GM21619 (cell line): ENCODE data around the gene BCAP31.
"Not testable (repeated sequence)": the region's sequence is repeated elsewhere in the genome, so short reads cannot be mapped to it uniquely, and the experiment has no call there.

Source experiments
- ATAC-seq: cut with Tn5 transposase; IDR thresholded peaks from one replicate; pipeline ENCODE4 v1.9.1; 2021; ENCODE audit not compliant: unreplicated experiment

BCAP31 gene

GRCh38 chrX:153696538-153696937 lies 27.6 kb downstream of the BCAP31 start:
- not testable (repeated sequence) for ATAC-seq

GRCh38 chrX:153696100-153696499 lies 28.1 kb downstream of the BCAP31 start:
- ATAC-seq: no peak

DNA sequence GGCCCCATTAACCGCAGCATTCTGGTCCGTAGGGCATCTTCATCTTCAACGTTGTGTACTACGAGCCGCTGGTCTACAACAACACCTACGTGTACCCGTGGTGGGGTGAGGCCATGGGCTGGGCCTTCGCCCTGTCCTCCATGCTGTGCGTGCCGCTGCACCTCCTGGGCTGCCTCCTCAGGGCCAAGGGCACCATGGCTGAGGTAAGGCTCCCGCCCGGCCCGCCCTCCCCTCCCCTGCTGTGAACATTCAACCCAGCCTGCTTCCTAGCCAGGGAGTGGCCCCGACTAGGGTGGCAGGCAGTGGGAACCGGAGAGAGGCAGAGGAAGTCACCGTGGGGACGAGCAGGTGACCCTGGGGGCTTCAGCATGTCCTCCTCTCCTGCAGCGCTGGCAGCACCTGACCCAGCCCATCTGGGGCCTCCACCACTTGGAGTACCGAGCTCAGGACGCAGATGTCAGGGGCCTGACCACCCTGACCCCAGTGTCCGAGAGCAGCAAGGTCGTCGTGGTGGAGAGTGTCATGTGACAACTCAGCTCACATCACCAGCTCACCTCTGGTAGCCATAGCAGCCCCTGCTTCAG lies 29.4 kb downstream of the BCAP31 start:
- no peak for ATAC-seq

DNA sequence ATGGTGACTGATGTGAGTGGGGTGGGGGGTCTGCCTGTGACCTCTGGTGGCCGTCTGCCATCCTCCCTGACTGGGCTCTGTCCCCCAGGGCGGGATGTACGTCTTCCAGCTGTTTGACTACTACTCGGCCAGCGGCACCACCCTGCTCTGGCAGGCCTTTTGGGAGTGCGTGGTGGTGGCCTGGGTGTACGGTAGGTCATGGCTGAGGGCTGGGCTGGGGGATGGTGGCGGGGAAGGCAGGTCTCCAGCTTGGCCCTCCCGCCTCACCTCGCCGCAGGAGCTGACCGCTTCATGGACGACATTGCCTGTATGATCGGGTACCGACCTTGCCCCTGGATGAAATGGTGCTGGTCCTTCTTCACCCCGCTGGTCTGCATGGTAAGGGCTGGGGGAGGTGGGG lies 29.9 kb downstream of the BCAP31 start:
- ATAC-seq: not testable (repeated sequence)

DNA sequence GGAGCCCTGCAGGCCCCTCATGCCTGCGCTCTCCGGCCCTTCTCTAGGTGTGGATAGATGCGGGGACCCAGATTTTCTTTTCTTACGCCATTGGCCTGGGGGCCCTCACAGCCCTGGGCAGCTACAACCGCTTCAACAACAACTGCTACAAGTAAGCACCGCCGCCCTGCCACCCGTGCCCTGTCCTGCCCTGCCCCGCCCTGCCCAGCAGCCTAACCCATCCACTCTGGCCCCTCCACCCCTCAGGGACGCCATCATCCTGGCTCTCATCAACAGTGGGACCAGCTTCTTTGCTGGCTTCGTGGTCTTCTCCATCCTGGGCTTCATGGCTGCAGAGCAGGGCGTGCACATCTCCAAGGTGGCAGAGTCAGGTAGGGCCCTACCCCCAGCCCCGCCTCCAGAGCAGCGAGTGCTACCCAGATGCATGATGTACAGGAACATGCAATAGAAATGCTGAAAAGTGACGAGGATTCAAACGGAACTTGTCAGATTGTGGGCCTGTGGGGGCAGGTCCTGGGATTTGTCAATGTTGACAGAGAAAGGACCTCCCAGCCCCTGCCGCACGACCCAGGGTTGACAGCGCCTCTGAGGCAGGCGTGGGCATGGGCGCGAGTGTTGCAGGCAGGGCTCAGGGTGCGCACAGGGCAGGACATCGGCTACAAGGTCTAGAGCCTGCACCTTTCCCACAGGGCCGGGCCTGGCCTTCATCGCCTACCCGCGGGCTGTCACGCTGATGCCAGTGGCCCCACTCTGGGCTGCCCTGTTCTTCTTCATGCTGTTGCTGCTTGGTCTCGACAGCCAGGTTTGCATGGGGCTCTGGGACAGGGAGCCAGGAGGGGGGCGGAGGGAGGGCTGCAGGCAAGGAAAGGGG lies 30.7 kb downstream of the BCAP31 start:
- ATAC-seq: no peak

GRCh38 chrX:153692611-153693156 lies 31.5 kb downstream of the BCAP31 start:
- no peak for ATAC-seq

GRCh38 chrX:153692003-153692402 lies 32.2 kb downstream of the BCAP31 start:
- ATAC-seq: no peak

GRCh38 chrX:153691032-153691827 lies 33.0 kb downstream of the BCAP31 start:
- ATAC-seq: not testable (repeated sequence)

GRCh38 chrX:153690466-153690865 lies 33.7 kb downstream of the BCAP31 start:
- no peak for ATAC-seq

GRCh38 chrX:153689654-153690465 lies 34.3 kb downstream of the BCAP31 start:
- no peak for ATAC-seq

DNA sequence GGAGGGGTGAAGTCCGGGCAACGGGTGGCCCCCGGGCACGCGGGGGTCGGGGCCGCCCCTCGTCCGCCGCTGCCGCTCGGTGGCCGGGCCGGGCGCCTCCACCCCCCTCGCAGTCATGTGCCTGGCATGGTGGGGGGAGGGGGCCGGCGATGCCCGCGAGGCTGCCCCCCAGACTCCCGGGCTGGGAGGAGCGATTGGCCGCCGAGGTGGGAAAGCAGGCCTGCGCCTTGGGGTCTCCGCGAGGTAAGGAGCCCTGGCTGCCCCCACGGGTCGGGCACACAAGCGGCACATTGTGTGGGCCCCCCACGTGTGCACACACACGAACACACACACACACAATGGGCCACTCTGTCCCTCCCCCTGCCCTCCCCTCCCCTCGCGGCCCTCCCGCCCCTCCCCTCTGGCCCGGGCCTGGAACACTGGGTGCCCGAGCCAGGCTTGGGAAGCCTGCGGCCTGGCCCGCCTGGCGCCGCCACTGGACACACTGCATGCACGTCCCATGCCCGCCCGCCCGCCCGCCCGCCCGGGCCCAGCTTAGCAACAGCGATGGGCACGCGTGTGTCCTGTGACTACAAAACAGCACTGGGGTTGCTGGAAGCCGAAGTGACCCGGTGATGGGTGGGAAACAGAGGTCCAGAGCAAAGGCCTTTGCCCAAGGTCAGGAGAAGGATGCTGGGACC lies 35.1 kb downstream of the BCAP31 start:
- ATAC-seq: no peak

- ATAC-seq: no peak
These were observed 35.7 kb downstream of the BCAP31 start for GRCh38 chrX:153688506-153688905.

DNA sequence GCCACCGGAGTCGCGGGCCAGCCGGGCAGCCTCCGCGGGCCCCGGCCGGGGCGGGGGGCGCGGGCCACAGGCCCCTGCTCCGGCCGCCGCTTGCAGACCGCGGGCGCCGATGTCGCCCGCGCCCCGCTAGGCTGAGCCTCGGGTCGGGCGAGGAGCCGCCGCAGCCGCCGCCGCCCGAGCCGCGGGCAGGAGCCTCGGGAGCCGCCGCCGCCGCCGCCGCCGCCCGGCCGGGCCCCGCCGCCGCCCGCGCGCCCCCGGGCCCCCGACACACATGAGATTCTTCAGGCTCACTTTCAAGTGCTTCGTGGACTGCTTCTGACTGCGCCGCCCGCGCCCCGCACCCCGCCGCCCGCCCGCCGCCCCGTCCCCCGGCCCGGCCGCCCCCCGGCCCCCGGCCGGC lies 36.1 kb downstream of the BCAP31 start:
- no peak for ATAC-seq

- ATAC-seq: no peak
These were observed 36.8 kb downstream of the BCAP31 start, which contains the start of gene SLC6A8 for GRCh38 chrX:153687121-153688039. SLC6A8 (plus strand) TSS chrX:153687926; CDS start chrX:153688575, 649 bp downstream.

DNA sequence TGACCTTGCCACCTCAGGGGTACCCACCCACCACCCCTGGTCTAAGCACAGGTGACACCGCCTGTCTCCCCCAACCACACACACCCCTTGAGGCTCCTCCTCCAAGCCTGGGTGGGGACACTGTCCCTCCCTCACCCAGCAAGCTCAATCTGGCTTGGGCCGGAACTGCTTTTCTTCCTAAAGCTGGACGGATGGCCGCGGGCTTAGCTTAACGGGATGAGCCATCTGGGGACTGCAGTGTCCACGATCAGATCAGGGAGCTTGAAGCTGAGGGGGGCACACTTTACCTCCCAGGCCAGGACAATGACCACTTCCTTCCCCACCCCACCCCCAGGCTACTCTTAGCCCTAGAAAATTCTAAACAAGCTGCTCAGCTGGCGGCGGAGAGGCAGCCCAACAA lies 37.5 kb downstream of the BCAP31 start:
- no peak for ATAC-seq

GRCh38 chrX:153685751-153686696 lies 38.2 kb downstream of the BCAP31 start:
- ATAC-seq: no peak

- ATAC-seq: no peak
These were observed 39.0 kb downstream of the BCAP31 start for GRCh38 chrX:153685156-153685536.
